ENCODE measurements around the gene COL28A1.

DNA sequence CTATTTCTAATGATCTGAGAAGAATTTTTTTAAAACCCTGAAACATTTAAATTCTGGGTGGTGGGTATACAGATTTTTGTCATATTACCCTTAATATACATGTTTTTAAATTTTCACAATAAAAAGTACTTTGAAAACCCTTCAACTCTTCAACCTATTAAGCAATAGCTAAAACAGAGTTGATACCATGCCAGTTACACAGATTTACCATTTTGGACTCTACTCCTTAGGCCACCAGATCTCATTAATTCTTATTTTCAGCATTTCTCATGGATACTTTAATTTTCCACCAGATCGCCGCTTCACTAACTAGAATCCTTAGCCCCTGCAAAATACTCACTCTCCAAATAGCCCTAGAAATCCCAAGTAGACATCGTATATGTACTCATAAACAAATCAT lies 12.7 kb upstream of the COL28A1 start:
- TF ChIP-seq POLR2AphosphoS5 (IDR thresholded peaks at IDR 0.05; ENCODE audit: low read depth, low read length) (no peak), POLR2A (IDR thresholded peaks at IDR 0.05; ENCODE audit: low read depth, low read length) (no peak), TAF1 (IDR thresholded peaks at IDR 0.05; ENCODE audit: borderline replicate concordance, low read depth, low read length) (no peak)

Data from GM12892 (cell line).